ENCODE measurements around the gene SNIP1.
A peak's percentile ranks its signal among the peaks of the same experiment; 100 is the strongest.

- TF ChIP-seq CTCF (IDR thresholded peaks at IDR 0.05; ENCODE audit: low read depth, low read length) (peak; percentile 75), EZH2phosphoT487 (IDR thresholded peaks at IDR 0.05; ENCODE audit: low read depth) (no peak)
These were observed 67.1 kb downstream of the SNIP1 start for GRCh38 chr1:37486680-37487618.

Measured in OCI-LY3 (cell line).